ENCODE results near the gene NKAIN2. TPM values are rescaled to one million over a fixed set of nuclear protein-coding genes. Genes with fewer than 3 reads are reported as not detected.

The NKAIN2 gene
- total RNA-seq, 1 donor: 16.7 TPM

DNA sequence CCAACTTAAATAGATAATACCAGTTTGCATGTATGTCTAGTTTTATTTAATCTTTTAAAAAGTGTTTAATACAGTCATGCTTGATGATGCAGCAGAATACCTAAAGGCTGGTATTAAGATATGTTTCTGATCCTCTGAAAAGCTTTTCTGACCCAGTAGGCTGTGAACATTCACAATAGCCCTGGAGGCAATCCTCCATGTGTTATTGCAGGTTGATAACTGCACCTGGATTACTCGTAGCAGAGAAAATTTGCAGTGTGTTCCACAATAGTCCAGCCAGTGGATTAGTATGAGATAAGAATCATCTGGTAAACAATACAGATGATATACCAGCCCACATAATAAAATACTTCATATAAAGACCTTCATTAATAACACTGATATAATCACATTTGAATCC, 979.7 kb downstream of the NKAIN2 start:
- DNase-seq (ENCODE audit: low read depth in 2 of 3, low spot score in 2 of 3): no peak

DNA sequence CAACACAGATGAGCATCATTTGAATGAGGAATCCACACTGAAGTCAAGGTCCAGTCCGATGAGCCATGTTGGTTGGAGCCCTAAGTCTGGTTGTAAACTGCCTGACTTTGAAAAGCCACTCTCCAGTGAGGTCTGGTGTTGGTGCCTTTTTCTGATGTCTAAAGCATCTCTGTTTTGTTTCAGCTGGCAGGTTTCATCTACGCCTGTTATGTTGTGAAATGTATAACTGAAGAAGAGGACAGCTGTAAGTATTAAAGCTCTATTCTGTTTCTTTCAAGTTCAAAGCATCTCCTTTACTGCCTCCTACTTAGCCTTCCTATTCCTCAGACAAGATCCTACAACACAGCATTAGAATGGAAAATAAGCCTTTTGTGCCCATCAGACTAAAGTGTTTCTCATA, 987.5 kb downstream of the NKAIN2 start:
- no peak for DNase-seq (ENCODE audit: low read depth in 2 of 3, low spot score in 2 of 3)

DNA sequence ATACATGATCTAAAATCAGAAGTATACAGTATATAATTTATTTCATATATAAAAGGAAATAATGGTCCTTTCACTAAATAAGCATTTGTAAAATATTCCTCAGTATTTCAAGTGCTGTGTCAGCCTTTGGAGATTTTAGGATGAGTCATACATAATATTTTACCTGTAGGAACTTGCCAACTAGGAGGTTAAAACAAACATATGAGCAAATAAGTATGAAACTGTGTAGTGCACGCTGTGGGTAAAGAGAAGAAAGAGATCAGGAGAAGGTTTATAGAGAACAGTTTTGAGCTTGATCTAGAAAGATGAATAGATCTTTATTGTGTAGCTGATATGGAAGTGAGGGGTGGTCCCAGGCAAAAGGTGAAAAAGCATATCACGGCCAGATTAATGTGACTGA, 988.7 kb downstream of the NKAIN2 start:
- DNase-seq (ENCODE audit: low read depth in 2 of 3, low spot score in 2 of 3): no peak

DNA sequence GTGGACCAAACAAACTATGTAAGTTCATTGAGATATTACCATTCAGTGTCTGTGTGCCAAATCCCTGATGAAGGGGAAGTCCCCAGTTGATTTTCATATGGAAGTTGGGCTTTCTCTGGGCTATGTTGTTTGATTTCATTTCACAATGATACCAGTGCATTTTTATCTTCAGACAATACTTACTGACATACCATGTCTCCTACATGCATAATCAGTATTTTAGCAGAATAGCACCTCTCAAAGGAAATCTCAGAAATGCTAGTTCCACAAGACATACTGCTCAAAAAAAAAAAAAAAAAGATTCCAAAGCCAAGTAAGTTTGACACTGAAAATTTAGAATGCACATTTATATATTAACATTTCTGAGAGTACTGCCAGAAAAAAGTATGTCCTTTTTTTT, 989.7 kb downstream of the NKAIN2 start:
- DNase-seq (ENCODE audit: low read depth in 2 of 3, low spot score in 2 of 3): no peak

- DNase-seq (ENCODE audit: low read depth in 2 of 3, low spot score in 2 of 3): peak in 2 of 3 donors; percentile 25 to 49
Observed at GRCh38 chr6:124795643-124796463, 992.2 kb downstream of the NKAIN2 start.

GRCh38 chr6:124796464-124796970, 992.9 kb downstream of the NKAIN2 start:
- DNase-seq (ENCODE audit: low read depth in 2 of 3, low spot score in 2 of 3): no peak

DNA sequence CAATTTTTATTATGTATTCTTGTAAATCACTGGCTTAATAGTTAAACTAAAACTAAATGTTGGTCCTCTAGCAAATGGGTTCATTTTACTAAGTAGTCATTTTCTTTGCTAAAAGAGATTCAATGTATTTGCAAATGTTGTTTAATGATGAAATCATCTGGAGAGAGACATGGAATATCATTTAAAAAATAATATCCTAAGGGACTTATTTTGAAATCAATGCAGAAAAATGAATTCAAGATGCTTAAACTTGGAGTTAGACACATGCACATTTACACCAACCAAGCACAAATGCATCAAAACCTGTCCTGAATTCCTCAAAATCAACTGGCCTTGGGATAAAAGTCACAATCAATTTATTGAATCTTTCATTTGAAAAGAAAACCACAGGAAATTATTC, 993.6 kb downstream of the NKAIN2 start:
- no peak for DNase-seq (ENCODE audit: low read depth in 2 of 3, low spot score in 2 of 3)

- DNase-seq (ENCODE audit: low read depth in 2 of 3, low spot score in 2 of 3): peak in 1 of 3 donors; percentile 9
Observed at GRCh38 chr6:124798942-124799496, 995.4 kb downstream of the NKAIN2 start.

DNA sequence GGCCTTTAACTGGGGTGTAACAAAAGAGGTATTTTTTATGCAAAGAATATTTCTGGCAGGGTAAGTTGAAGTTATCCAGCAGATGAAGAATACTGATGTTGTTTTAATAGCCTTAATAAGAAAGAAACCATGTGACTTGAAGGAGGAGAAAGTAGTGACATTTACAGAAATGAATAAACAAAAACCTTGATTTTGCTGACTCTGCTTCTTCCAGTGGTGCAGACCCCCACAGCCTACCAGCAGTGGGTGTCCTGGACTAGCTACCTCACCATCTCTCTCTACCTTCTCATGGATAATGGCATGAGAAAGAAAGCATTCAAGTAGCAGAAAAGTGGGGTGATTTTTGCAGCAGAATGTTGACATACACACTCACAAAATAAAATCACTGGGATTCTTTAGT, 996.0 kb downstream of the NKAIN2 start:
- DNase-seq (ENCODE audit: low read depth in 2 of 3, low spot score in 2 of 3): no peak

DNA sequence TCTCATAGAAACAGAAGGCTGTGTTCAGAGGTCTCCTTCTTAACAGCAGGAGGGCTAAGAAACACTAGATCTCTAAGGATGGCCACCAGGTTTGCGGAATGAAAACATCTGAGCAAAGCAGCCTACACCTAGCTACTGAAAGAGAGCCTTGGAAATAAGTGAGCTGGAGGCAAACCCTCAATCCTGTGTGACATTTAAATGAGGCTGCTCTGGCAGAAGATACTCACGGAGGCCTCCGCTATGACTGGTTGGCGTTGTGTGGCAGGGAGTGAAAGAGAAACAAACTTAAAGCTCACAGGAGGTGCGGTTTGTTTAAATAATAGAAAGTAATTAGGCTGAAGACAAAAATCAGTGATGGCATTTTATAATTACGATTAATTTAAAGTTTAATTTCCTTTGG, 996.6 kb downstream of the NKAIN2 start:
- no peak for DNase-seq (ENCODE audit: low read depth in 2 of 3, low spot score in 2 of 3)

- DNase-seq (ENCODE audit: low read depth in 2 of 3, low spot score in 2 of 3): no peak
Observed at GRCh38 chr6:124812067-124812466, 1008.4 kb downstream of the NKAIN2 start.

DNA sequence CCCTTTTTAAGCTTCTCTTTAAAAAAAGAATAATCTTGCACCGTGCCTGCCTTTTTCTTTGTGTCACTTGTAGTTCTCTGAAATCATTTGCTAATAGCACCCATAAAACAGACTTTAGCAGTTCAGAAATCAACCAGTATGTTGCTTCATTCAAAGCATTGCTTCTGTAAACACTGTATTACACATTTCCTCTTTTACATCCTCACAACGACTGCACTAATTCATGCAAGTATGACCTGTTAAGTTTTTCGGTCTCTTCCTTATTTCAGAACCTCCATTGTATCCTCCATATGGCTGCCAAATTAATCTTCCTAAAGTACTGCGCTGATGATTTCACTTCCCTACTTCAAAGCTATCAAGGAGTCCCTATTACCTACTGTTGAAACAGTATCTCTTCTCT, 1015.7 kb downstream of the NKAIN2 start:
- no peak for DNase-seq (ENCODE audit: low read depth in 2 of 3, low spot score in 2 of 3)

DNA sequence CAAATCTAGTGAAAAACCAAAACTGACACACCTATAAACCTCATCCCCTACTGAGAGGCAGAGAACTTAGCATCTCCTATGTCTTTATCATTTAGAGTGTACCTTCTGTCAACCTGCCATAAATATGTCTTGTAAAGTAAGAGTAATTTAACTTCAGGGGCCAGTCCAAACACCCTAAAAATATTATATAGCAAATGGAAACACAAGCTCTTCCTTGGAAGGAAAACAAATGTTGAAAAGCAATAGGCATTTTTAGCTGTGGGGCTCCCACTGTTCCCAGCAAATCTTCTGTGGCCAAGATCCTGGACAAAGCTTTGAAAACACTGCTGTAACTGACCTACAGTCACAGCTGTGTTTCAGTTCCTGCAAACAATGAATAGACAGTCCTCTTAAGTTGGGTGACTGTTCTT, 1018.5 kb downstream of the NKAIN2 start:
- no peak for DNase-seq (ENCODE audit: low read depth in 2 of 3, low spot score in 2 of 3)

DNA sequence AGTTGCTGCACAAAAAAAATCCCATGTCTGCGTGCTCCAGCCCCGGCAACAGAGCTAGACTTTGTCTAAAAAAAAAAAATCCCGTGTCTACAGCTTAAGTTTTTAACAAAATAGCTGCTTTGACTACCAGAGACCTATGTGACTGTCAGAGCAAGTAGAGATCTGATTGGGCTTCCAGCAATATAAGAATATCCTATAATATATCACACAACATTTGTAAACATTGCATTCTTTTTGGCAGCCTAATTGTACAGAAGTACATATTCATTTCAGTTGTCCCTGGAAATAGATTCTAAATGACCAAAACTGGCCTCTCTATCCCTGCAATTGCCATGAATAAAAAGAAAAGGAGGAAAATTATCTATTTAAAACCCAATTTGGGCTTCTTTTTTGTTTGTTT, 1019.1 kb downstream of the NKAIN2 start:
- no peak for DNase-seq (ENCODE audit: low read depth in 2 of 3, low spot score in 2 of 3)

DNA sequence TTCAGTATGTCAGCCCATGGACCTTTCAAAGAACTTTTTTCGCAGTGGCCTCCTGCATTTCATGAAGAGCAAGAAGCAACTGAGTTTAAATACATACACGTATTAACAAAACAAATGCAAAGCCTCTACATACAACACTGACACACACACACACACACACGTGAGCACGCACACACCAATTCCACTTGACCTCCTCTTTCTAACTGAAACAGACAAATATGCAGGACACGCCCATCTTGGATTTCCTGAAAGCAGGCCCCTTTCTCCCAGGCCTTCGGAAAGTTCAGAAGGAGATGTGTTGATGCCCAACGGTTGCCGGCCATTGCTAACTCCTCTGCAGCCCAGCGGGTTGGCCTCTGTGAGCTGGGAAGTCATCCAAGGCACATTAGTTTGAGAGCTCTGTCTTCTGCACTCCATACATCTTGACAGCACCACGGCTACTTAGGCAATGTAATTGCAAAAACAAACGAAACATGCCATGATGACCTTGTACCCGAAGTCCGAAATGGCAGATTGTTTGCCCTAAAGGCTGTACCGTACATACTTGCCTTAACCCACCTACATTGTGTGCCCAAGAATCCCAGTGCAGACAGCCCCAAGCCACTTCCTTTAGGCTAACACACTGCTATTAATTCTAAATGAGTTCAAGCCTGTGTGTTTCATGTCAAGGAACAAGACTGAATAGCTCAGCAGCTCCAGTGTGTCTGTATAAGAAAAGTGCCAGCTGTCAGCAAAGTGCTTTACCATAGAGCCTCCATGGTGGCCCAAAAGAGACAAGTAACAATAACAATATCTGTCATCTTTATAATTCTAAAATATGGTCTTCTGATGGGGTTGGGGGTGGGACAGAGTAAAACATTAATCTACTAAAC, 1019.8 kb downstream of the NKAIN2 start:
- no peak for DNase-seq (ENCODE audit: low read depth in 2 of 3, low spot score in 2 of 3)

DNA sequence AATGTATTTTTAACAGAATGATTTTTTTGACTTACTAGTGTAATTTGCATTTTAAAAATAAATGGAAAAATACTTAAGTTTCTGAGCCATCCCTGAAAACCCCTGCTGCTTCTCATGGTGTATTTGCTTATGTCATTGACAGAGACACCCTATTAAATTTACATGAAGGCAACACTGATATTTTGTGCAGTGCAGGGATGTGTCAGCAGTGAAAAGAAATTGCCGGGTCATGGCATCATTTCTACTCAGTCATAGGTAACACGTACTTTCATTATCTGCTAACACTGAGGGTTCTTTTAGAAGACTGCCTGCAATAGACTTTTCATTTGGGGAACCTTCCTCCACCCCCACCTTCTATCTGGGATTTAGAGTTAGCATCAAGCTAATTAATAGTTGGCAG, 1021.9 kb downstream of the NKAIN2 start:
- DNase-seq (ENCODE audit: low read depth in 2 of 3, low spot score in 2 of 3): no peak

- no peak for DNase-seq (ENCODE audit: low read depth in 2 of 3, low spot score in 2 of 3)
Observed at GRCh38 chr6:124829822-124830221, 1026.2 kb downstream of the NKAIN2 start.

DNA sequence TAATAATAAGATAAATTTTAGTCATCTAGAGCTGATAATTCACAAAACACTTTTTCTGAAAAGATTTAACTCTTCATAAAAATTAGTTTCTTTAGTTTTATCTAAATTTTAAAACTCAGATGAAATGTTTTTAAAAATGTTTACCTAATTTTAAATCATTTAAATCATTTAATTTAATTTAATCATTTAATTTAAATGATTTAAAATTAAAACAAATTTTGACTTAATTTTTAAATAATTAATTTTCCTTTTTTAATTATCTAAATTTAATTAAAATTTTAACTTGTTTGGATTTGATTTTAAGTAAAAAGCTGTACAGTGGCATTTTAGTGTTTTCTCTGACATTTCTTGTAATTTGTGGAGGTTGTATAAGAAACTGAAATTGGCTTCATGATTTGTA, 1026.8 kb downstream of the NKAIN2 start:
- no peak for DNase-seq (ENCODE audit: low read depth in 2 of 3, low spot score in 2 of 3)

- peak in 1 of 3 donors; percentile 31 for DNase-seq (ENCODE audit: low read depth in 2 of 3, low spot score in 2 of 3)
Observed at GRCh38 chr6:124854338-124854922, 1050.8 kb downstream of the NKAIN2 start.

DNA sequence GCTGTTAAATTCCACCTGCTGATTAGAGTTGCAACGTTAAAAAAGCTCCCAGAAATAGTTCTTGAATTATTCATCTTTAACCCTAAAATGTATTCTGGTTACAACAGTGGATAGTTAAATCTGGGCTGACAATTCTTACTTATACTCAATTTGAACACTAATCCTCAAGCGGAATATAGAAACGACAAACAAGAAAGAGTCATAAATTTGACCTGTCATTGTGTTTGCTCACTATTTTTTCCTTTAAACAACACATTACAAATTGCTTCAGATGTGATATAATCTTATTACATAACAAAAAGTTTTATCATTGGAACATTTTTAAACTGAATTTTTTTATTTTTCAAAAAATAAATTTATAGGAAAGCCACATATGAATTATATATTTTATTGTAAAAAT, 1054.1 kb downstream of the NKAIN2 start:
- DNase-seq (ENCODE audit: low read depth in 2 of 3, low spot score in 2 of 3): no peak

- no peak for DNase-seq (ENCODE audit: low read depth in 2 of 3, low spot score in 2 of 3)
Observed at GRCh38 chr6:124858564-124858963, 1054.9 kb downstream of the NKAIN2 start.
